Mucosa of gallbladder (tissue), 1 donor: Measurements from ENCODE around the gene AVPI1. TPM values are rescaled to one million over a fixed set of nuclear protein-coding genes. Genes with fewer than 3 reads are reported as not detected.
"Not testable (repeated sequence)": the region's sequence is repeated elsewhere in the genome, so short reads cannot be mapped to it uniquely, and the experiment has no call there.

Experiments
- DNase-seq: peaks from one replicate; pipeline ENCODE4 v3.0.0-alpha.2; 2020; ENCODE audit warnings: low spot score
- total RNA-seq: library from RNA; stranded (reverse); gene quantifications from one replicate; pipeline ENCODE4 v1.2.1, GENCODE V29; 2021
- donor health status: DM: no; HTN: no; CAD: no.

Gene AVPI1
- total RNA-seq, 1 donor from 2014 or later, result 20.1 TPM

DNA sequence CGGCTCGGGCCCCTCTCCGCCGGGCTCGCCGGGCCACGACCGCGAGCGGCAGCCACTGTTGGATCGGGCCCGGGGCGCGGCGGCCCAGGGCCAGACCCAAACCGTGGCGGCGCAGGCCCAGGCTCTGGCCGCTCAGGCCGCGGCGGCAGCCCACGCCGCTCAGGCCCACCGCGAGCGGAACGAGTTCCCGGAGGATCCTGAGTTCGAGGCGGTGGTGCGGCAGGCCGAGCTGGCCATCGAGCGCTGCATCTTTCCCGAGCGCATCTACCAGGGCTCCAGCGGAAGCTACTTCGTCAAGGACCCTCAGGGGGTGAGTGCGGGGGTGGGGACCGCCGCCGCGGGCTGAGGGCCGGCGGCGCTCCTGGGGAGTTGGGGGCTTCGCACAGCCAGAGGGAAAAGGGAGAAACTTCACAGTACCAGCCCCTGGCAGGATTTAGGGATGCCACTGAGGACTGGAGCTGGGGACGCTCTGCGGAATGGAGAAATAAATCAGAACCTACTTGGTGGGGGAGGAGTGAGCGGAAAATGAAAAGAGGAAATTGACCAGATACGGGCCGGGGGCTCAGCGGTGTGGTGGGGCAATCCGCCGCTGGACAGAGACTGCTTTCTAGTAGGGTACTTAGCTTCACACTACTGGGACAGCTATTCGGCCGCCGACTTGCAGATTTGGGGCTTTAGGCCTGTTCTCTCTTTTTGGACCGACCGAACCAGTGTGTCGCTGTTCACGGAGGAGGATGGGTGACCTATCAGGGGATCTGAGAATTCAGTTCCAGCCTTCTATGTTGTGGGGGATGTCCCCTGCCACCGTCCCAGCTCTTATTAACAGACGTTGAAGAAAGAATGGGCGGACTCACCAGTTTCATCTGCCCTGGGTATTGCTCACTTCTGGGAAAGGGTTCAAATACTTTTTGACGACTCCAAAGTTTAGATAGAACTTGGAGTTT is 45.9 kb downstream of the AVPI1 start:
- DNase-seq, result peak; percentile 15

DNA sequence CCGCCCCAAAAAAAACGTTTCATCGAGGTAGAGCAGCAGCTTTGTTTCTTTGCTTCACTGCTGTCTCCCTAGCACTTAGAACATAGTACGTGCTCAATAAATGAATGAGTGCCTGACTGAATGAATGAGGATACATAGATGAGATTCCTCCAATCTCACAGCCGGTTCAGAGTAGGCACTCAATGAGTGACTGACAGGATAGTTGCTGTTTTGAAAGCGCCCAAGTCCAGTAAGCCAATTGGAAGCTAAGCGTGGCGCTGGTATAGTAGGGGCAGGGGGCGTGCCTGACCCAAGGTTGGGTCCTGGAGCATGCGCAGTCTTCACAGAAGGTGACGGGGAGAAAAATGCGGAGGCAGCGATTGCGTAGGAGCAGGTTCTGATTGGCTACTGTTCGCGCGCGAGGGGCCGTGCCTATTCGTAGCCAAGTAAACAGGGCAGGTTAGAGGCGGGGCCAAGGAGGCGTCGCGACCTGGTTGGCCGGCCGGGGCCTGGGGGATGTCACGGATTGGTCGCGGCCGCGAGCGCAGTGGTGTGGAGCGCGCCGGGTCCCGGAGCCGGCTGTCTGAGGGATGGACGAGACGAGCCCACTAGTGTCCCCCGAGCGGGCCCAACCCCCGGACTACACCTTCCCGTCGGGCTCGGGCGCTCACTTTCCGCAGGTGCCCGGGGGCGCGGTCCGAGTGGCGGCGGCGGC is 46.7 kb downstream of the AVPI1 start, which contains the start of gene PI4K2A:
Gene PI4K2A (plus strand): TSS at position 498 of the 694 bp plus-strand sequence. CDS start 72 bp downstream, at position 570.
- DNase-seq, result peak; percentile 99

DNA sequence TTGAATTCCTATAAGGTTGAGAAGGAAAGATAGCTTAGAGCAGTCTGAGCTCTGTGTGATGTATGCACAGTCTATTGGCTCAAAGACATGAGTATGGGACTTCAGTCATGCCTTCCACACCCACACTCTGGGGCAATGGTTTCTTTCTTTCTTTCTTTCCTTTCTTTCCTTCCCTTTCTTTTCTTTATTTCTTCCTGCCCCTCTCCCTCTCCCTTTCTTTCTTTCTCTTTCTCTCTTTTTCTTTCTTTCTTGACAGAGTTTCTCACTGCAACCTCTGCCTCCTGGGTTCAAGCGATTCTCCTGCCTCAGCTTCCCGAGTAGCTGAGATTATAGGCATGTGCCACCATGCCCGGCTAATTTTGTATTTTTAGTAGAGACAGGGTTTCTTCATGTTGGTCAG is 48.0 kb downstream of the AVPI1 start:
- not testable (repeated sequence) for DNase-seq

DNA sequence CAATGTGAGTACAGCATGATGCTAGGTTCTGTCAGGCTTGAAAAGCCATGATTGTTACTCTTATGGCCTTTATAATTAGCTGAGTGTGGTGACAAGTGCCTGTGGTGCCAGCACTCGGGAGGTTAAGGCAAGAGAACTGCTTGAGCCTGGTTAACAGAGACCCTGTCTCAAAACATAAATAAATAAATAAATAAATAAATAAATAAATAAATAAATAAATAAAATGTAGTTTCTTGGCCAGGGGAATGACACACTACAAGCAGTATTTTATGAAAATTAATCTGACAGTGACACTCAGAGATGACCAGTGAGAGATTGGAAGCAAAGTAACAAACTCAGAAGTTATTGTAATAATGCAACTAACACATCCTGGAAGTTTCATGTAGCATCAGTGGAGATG is 51.5 kb downstream of the AVPI1 start:
- DNase-seq, result no peak

DNA sequence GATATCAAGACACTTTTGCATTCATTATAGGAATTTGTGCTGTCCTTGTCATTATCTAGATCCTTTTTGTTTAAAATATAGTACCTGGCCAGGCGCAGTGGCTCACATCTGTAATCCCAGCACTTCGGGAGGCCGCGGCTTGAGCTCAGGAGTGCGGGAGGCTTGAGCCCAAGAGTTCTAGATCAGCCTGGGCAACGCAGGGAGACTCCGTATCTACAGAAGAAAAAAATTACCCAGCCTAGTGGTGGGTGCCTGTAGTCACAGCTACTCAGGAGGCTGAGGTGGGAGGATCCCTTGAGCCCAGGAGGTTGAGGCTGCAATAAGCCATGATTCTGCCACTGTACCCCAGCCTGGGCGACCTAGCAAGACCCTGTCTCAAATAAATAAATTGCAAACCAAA is 53.1 kb downstream of the AVPI1 start:
- DNase-seq, result no peak

DNA sequence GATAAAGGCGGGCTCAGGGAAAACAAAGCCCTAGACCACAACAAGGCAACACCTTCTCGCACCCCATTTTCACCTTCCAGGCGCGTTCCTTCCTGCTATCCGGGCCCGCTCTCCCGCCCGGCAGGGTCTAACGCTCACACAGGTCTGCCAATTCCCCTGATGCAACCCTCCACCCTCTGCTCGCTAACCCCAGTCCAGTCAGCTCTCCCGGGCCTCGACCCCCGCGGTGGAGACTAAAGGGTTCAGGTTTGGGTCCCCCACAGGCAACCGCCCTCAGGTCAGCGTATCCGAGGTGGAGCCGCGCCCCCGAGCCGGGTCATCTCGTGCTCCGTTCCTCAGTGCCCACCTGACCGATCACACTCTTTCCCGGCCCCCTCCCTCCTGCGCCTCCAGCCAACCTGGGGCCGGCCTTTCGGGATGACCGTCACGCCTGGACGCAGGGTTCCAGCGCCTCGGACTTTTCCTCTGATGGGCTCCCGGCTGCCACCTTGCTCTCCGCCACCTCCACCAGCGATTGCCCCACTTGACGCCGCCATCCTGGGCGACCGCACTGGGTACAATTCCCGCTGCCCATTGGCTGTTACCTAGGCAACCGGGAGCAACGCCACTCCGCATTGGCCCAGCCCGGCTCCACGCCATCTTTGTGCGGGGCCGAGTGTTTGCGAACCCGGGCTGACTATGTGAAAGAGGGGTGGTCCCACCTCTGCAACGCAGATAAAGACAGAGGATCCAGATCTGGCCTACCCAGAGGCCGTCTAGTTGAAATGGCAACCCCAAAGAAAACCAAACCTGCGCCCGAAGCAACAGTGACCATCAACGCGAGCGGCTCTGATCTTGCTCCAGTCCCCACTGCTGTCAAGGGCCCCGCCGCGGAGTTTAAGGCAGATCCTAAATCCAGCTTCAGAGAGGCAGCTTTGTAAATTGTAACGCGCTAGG is 53.8 kb downstream of the AVPI1 start, which contains the start of gene MORN4:
Gene MORN4 (minus strand): TSS at position 552 of the 936 bp plus-strand sequence. CDS start 13,847 bp downstream, outside the sequence.
- peak; percentile 95 for DNase-seq

DNA sequence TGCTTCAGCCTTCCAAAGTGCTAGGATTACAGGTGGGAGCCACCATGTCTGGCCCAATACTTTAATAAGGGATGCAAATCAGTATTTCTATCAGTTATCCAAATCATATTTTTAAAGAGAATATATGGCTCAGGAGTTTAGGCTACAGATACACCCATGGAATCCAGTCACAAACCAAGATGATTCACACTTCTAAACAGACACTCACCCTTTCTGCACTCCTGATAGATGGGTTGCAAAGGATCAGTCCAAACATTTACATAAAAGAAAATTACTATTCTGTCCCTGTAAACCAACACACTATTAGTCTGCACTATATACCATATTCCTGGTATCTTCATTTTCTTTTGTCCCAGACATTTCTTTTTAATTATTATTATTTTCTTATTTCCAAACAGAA is 55.9 kb downstream of the AVPI1 start:
- DNase-seq, result no peak

DNA sequence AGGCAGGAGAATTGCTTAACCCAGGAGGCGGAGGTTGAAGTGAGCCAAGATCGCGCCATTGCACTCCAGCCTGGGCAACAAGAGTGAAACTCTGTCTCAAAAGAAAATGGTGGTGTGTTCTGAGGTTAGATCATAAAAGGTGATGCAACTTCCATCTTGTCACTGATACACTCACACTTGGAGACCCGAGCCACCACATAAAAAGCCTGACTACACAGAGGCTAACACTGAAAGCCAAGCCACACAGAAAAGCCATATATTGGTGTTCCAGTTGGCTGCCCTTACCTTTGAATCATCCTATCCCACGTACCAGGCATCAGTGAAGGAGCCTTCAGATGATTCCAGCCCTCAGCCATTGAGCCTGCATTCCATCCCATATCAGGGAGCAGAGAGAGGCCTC is 57.8 kb downstream of the AVPI1 start:
- no peak for DNase-seq

DNA sequence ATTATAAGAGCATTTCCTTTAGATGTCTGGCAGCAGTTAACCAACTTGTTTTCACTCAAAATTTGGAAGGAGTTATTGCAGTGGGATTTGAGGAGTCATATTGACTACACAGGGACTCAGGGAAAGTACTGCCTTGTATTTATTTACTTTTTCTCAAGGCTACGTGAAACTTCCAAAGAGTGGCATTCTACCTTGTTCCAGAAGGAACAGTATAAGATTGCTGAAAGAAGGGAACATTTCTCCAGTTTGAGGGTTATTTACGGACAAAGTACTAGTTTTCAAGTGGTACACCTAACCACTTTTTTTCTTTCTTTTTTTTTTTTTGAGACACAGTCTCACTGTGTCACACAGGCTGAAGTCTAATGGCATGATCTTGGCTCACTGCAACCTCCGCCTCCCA is 58.8 kb downstream of the AVPI1 start:
- no peak for DNase-seq

DNA sequence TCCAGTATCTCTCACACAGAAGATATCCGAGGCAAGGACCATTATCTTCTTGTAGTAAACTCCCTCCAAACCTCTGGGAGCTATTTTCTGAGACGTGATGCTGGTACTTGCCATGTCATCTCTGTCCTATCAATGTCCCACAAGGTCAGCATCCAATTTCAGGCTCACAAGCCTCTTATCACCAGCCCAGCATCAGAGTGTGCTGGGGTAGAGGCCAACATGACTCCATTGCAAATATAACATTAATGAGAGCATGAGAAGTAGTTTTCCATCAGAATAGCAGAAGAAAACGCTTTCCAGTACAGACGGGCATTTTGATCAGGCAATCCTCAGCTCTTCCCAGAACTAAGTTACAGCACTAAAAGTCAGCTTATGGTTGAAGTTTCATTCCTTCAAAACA is 59.3 kb downstream of the AVPI1 start:
- DNase-seq, result no peak

Other genes starting within 250 kb of the AVPI1 start
- 33.8 TPM for gene EXOSC1, start 241.2 kb downstream of the AVPI1 start, total RNA-seq
- gene ZDHHC16, start 241.1 kb downstream of the AVPI1 start, total RNA-seq, result 37.4 TPM
- gene MMS19, start 188.8 kb downstream of the AVPI1 start, total RNA-seq, result 48.1 TPM
- gene UBTD1, start 188.3 kb downstream of the AVPI1 start, total RNA-seq, result 13.8 TPM
- gene ANKRD2, start 114.5 kb downstream of the AVPI1 start, total RNA-seq, result 2.3 TPM
- 13.3 TPM for gene HOGA1, start 102.9 kb downstream of the AVPI1 start, total RNA-seq
- gene C10orf62, start 97.5 kb downstream of the AVPI1 start, total RNA-seq, result 1.0 TPM
- gene MORN4, start 53.7 kb downstream of the AVPI1 start, total RNA-seq, result 6.9 TPM
- 22.3 TPM for gene PI4K2A, start 46.6 kb downstream of the AVPI1 start, total RNA-seq
- gene MARVELD1, start 26.5 kb upstream of the AVPI1 start, total RNA-seq, result 37.8 TPM
- 49.8 TPM for gene ZFYVE27, start 49.9 kb upstream of the AVPI1 start, total RNA-seq
- 584 TPM for gene SFRP5, start 84.8 kb upstream of the AVPI1 start, total RNA-seq
- 3.3 TPM for gene GOLGA7B, start 162.6 kb upstream of the AVPI1 start, total RNA-seq